Measurements from ENCODE around the gene DNAH1.

DNAH1 gene

GRCh38 chr3:52437326-52438103 is 121.4 kb downstream of the DNAH1 start:
- peak overlapping the region; percentile 14 to 41 for H3K18ac ChIP-seq (ENCODE audit: low read depth in 1 of 2, low read length in 2 of 2)
- H3K27me3 ChIP-seq (ENCODE audit: control insufficient read depth in 1 of 2, insufficient read depth in 1 of 2, low read length in 2 of 2): peaks cover 10 to 19% of the 10 kb centered on the region in 2 experiments
- DNase-seq: no peak
- H3K4me2 ChIP-seq (ENCODE audit: low read length, poor library complexity, severe bottlenecking): no peak overlapping the region
- no peak overlapping the region for H3K27ac ChIP-seq (ENCODE audit: low read length, poor library complexity, severe bottlenecking)
- 95% methylated on average over 15 of the region's 15 CpGs for WGBS
- no peak overlapping the region for H3K23ac ChIP-seq (ENCODE audit: low read length in 2 of 2)
- H2BK12ac ChIP-seq (ENCODE audit: low read length in 2 of 2): peak overlapping the region in 1 of 2 experiments; percentile 40
- no peak overlapping the region for H2BK5ac ChIP-seq (ENCODE audit: low read depth, low read length, poor library complexity, severe bottlenecking)
- H3K36me3 ChIP-seq (ENCODE audit: control insufficient read depth in 1 of 2, insufficient read depth in 2 of 2, low read depth in 1 of 2, low read length in 2 of 2): no peaks in the 10 kb centered on the region
- no peaks in the 10 kb centered on the region for H3K79me1 ChIP-seq (replicated peaks; ENCODE audit: low read length, poor library complexity, severe bottlenecking)
- no peak overlapping the region for H2AK5ac ChIP-seq (ENCODE audit: low read length, severe bottlenecking)
- H3K4me3 ChIP-seq (ENCODE audit: insufficient read depth in 1 of 2, low read depth in 1 of 2, low read length in 2 of 2): no peak overlapping the region
- no peak overlapping the region for H2BK15ac ChIP-seq (ENCODE audit: low read depth, poor library complexity, severe bottlenecking)
- H4K8ac ChIP-seq (ENCODE audit: low read length): no peak overlapping the region
- peak overlapping the region in 1 of 2 experiments; percentile 13 for H3K14ac ChIP-seq (ENCODE audit: low read length in 2 of 2)
- H2AFZ ChIP-seq (ENCODE audit: low read depth, low read length): no peak overlapping the region
- no peak overlapping the region for H4K91ac ChIP-seq (ENCODE audit: low read length)
- peaks cover 2% of the 10 kb centered on the region for H3K4me1 ChIP-seq (ENCODE audit: control insufficient read depth, insufficient read depth, low read depth, low read length)
- H3K4ac ChIP-seq (ENCODE audit: low read depth in 1 of 2, low read length in 2 of 2): no peak overlapping the region
- no peak overlapping the region for H2BK120ac ChIP-seq (ENCODE audit: low read depth, low read length)
- no peak overlapping the region for H3K9ac ChIP-seq (ENCODE audit: low read length)
- no peaks in the 10 kb centered on the region for H3K9me3 ChIP-seq (ENCODE audit: control insufficient read depth, low read length)

- H2BK15ac ChIP-seq (ENCODE audit: low read depth, poor library complexity, severe bottlenecking): no peak overlapping the region
- H3K79me1 ChIP-seq (replicated peaks; ENCODE audit: low read length, poor library complexity, severe bottlenecking): no peaks in the 10 kb centered on the region
- H3K23ac ChIP-seq (ENCODE audit: low read length in 2 of 2): no peak overlapping the region
- no peak overlapping the region for H3K9ac ChIP-seq (ENCODE audit: low read length)
- WGBS: 91% methylated on average over 6 of the region's 6 CpGs
- H3K36me3 ChIP-seq (ENCODE audit: control insufficient read depth in 1 of 2, insufficient read depth in 2 of 2, low read depth in 1 of 2, low read length in 2 of 2): no peaks in the 10 kb centered on the region
- peak overlapping the region in 1 of 2 experiments; percentile 40 for H2BK12ac ChIP-seq (ENCODE audit: low read length in 2 of 2)
- H2BK5ac ChIP-seq (ENCODE audit: low read depth, low read length, poor library complexity, severe bottlenecking): no peak overlapping the region
- H4K91ac ChIP-seq (ENCODE audit: low read length): no peak overlapping the region
- H3K4me2 ChIP-seq (ENCODE audit: low read length, poor library complexity, severe bottlenecking): no peak overlapping the region
- DNase-seq: no peak
- H3K18ac ChIP-seq (ENCODE audit: low read depth in 1 of 2, low read length in 2 of 2): no peak overlapping the region
- no peak overlapping the region for H2BK120ac ChIP-seq (ENCODE audit: low read depth, low read length)
- H3K4me3 ChIP-seq (ENCODE audit: insufficient read depth in 1 of 2, low read depth in 1 of 2, low read length in 2 of 2): no peak overlapping the region
- H3K9me3 ChIP-seq (ENCODE audit: control insufficient read depth, low read length): no peaks in the 10 kb centered on the region
- no peak overlapping the region for H2AFZ ChIP-seq (ENCODE audit: low read depth, low read length)
- no peak overlapping the region for H4K8ac ChIP-seq (ENCODE audit: low read length)
- no peak overlapping the region for H3K4ac ChIP-seq (ENCODE audit: low read depth in 1 of 2, low read length in 2 of 2)
- peaks cover 10 to 19% of the 10 kb centered on the region in 2 experiments for H3K27me3 ChIP-seq (ENCODE audit: control insufficient read depth in 1 of 2, insufficient read depth in 1 of 2, low read length in 2 of 2)
- H3K27ac ChIP-seq (ENCODE audit: low read length, poor library complexity, severe bottlenecking): no peak overlapping the region
- no peak overlapping the region for H3K14ac ChIP-seq (ENCODE audit: low read length in 2 of 2)
- no peak overlapping the region for H2AK5ac ChIP-seq (ENCODE audit: low read length, severe bottlenecking)
- H3K4me1 ChIP-seq (ENCODE audit: control insufficient read depth, insufficient read depth, low read depth, low read length): peaks cover 2% of the 10 kb centered on the region
These were observed 121.9 kb downstream of the DNAH1 start for GRCh38 chr3:52438104-52438376.

- H3K27me3 ChIP-seq (ENCODE audit: control insufficient read depth in 1 of 2, insufficient read depth in 1 of 2, low read length in 2 of 2): peaks cover 10 to 22% of the 10 kb centered on the region in 2 experiments
- no peak overlapping the region for H2AK5ac ChIP-seq (ENCODE audit: low read length, severe bottlenecking)
- H3K18ac ChIP-seq (ENCODE audit: low read depth in 1 of 2, low read length in 2 of 2): no peak overlapping the region
- no peak overlapping the region for H3K9ac ChIP-seq (ENCODE audit: low read length)
- no peak overlapping the region for H2BK5ac ChIP-seq (ENCODE audit: low read depth, low read length, poor library complexity, severe bottlenecking)
- no peak overlapping the region for H2BK15ac ChIP-seq (ENCODE audit: low read depth, poor library complexity, severe bottlenecking)
- H3K4me1 ChIP-seq (ENCODE audit: control insufficient read depth, insufficient read depth, low read depth, low read length): peaks cover 2% of the 10 kb centered on the region
- no peak overlapping the region for H2AFZ ChIP-seq (ENCODE audit: low read depth, low read length)
- H2BK12ac ChIP-seq (ENCODE audit: low read length in 2 of 2): no peak overlapping the region
- H3K23ac ChIP-seq (ENCODE audit: low read length in 2 of 2): no peak overlapping the region
- H3K14ac ChIP-seq (ENCODE audit: low read length in 2 of 2): no peak overlapping the region
- H3K27ac ChIP-seq (ENCODE audit: low read length, poor library complexity, severe bottlenecking): no peak overlapping the region
- H2BK120ac ChIP-seq (ENCODE audit: low read depth, low read length): no peak overlapping the region
- H4K8ac ChIP-seq (ENCODE audit: low read length): peak overlapping the region; percentile 50
- H3K79me1 ChIP-seq (replicated peaks; ENCODE audit: low read length, poor library complexity, severe bottlenecking): no peaks in the 10 kb centered on the region
- DNase-seq: no peak
- no peaks in the 10 kb centered on the region for H3K9me3 ChIP-seq (ENCODE audit: control insufficient read depth, low read length)
- 94% methylated on average over 9 of the region's 9 CpGs for WGBS
- no peak overlapping the region for H3K4me3 ChIP-seq (ENCODE audit: insufficient read depth in 1 of 2, low read depth in 1 of 2, low read length in 2 of 2)
- no peak overlapping the region for H3K4ac ChIP-seq (ENCODE audit: low read depth in 1 of 2, low read length in 2 of 2)
- no peaks in the 10 kb centered on the region for H3K36me3 ChIP-seq (ENCODE audit: control insufficient read depth in 1 of 2, insufficient read depth in 2 of 2, low read depth in 1 of 2, low read length in 2 of 2)
- no peak overlapping the region for H3K4me2 ChIP-seq (ENCODE audit: low read length, poor library complexity, severe bottlenecking)
- H4K91ac ChIP-seq (ENCODE audit: low read length): no peak overlapping the region
These were observed 122.7 kb downstream of the DNAH1 start for GRCh38 chr3:52438579-52439425.

Measured in mesenchymal stem cell (in vitro differentiated cells and primary cell).